NCI-H1092 treated with DMSO at 0.1 percent for 48 hours (cell line): ENCODE results near the gene TBC1D2B.
A peak's percentile ranks its signal among the peaks of the same experiment; 100 is the strongest.

Experiments
- DNase-seq: peaks from one replicate; lab custom pipeline; 2025; lab: John Stamatoyannopoulos, UW

TBC1D2B gene

DNA sequence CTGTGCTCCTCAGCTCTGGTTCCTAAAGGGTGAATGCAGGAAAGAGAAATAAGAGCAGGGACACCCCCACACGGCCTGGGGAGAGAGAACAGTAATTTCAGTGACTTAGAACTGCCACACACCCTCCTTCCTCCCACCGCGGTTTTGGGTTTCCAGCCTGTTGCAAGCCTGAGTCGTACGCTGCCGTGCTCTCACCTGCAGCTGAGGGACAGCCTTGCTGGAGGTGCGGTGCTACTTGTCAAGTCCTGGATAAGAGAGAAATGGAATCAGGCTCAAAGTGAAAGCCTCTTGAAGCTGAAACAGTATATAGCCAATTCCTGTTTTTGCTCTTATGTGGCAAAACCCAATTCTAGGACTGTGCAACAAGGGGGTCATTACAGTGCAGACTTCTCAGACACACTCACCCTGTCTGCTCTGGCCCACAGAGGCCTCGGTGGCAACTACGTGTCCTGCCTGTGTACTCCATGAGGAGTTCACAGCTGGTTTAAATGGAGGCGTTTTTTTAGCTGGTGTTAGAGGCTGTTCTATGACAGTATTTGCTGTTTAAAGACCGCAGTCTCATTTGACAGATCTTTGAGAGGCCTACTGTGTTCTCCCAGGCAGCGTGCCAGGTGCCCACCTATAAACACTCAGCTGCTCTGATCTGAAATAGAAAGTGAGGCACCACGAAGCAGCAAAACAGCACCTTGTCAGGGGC is 42.9 kb downstream of the TBC1D2B start:
- no peak for DNase-seq

DNA sequence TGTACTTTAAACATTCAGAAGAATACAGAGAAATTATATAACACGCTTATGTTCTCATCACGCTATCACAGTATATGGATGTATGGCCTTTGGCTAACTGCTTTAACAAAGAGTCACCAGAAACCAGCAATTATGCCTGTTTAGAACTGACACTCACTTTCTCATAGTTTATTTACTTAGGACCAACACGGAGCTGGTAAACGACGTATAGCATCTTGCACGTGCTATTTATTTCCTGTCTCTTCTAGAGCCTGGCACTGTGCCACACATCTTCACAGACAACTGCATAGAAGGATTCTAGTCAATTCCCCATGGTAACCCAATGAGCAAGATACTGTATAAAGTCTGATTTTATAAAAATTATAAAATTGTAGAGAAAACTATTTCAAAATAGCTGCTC is 43.6 kb downstream of the TBC1D2B start:
- no peak for DNase-seq

DNA sequence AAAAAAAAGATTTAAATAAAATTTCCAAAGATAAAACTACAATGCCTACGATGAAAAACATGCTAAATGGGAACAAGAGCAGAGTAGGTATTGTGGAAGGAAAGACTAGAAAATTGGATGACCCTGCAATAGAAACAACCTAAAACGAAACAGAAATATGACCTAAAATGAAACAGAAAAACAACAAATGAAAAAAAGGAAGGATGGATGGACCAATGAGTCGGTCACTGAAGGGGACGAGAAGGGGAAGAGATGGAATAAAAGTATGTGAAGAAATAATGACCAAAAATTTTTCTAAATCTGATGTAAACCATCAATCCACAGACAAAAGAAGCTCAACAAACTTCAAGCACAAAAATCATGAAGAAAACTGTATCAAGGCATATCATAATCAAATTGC is 44.8 kb downstream of the TBC1D2B start:
- DNase-seq, result no peak

DNA sequence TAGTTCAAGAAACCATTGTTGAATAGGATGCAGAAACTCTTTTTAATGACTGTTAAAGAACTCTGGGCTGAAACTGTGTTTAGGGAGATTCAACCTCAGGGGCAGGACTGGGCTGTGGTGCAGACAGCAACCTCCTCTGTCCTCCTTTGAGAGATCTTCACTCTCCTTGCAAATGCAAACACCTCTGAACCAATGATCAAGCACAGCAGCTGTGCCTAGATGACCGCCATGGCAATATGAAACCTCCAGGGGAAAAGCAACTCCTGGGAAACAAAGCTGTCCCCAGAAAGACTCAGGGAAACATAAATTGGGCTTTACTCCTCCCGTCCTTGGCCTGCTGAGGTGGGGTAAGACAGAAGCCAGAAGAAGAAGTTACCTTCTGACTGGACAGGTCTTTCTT is 52.6 kb downstream of the TBC1D2B start:
- DNase-seq, result no peak

DNA sequence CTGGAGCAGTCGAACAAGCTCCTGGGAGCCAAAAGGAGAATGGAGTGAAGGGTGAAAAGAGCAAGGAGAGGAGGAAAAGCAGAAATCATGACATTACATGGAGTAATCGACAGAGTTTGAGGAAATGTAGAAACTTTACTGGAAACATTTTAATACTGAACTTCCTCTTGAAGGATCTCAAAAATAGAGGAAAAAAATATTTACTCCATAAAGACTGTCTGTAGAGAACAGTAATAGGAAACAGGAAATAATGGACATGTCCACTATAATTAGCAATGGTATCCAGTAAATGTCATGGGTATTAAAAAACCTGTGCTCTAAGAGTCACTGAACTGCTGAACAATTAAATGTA is 53.0 kb downstream of the TBC1D2B start:
- no peak for DNase-seq

DNA sequence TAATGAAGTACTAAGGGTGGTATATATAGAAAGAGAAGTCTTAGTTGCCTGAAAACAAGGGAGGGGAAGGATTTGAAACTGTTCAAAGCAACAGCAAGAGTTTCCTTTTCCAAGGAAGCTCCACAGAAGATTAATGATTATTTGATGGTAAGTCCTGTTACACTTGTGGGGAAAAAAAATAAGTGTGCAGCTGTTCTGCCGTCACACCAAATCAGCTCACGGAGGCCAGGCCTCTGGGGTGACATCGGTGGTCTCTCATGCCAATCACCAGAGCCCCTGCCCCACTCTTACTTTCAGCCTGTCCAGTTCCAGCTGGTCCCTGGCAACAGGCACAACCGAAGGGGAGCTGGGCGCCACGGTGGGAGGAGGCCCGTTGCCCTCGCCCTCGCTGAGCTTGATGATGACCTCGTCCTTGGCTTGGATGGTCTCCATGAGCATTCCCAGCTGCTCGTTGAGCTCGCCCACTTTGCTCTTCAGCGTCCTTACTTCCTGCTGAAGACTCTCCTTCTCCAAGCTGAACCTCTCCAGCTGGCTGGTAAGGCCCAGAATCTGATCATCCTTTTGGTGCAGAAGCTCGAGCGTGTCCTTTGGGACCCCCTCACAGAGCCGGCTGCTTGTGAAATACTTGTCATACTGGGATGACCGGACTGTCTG is 53.5 kb downstream of the TBC1D2B start:
- no peak for DNase-seq

DNA sequence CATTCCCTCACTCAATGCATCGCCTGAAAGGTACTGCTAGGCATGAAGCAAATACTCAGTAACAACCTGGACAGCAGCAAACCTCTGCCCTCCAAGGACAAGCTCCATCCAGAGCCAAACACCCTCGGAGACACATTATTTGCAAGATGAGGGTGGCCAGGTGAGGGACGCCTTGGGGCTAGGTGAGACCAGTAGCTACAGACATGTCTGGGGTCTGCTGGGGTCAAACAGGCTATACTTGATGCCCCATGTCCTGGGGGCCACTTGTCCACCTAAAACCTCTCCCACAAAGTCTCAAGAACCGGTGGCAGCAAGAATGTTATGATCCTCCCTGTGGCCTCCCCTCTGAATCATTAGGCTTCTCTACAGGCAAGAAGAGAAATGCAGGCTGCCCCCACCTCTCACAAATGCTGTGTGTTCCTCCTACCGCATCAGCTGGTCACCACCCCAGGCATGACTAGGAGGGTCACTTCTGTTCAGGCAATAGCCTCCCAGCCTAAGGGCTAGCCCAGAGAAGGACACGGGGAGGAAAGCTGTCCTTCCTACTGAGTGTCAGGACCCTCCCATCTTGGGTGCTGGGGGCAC is 54.3 kb downstream of the TBC1D2B start:
- no peak for DNase-seq

DNA sequence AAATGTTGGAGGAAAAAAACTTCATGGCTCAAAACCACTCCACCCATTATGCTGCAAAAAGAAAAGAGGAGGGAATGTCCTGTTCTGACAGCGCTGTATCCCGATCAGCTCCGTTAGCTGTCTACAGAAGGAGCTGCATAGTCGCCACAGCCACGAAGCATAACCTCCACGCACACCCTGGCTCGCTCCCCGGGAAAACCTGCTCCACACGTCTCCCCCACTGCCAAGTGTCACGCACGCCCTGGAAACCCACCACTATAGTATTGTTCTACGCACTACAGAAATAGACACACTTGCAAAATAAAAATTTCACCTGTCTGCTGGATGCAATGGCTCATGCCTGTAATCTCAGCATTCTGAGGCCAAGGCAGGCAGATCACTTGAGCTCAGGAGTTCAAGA is 55.8 kb downstream of the TBC1D2B start:
- no peak for DNase-seq

DNA sequence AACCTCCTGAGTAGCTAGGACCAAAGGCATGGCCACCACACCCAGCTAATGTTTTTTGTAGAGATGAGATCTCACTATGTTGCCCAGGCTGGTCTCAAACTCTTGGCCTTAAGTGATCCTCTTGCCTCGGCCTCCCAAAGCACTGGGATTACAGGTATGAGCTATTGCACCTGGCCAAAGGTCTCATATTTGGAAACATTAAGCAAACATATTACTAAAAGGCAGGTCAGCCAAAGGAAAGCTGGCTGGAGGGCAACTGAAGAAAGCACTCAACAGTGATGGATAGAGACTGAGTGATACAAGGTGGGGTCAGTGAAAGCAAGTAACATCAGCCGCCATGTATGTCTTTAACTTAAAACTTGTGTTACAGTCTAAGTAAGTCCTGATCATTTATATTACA is 57.5 kb downstream of the TBC1D2B start:
- no peak for DNase-seq

DNA sequence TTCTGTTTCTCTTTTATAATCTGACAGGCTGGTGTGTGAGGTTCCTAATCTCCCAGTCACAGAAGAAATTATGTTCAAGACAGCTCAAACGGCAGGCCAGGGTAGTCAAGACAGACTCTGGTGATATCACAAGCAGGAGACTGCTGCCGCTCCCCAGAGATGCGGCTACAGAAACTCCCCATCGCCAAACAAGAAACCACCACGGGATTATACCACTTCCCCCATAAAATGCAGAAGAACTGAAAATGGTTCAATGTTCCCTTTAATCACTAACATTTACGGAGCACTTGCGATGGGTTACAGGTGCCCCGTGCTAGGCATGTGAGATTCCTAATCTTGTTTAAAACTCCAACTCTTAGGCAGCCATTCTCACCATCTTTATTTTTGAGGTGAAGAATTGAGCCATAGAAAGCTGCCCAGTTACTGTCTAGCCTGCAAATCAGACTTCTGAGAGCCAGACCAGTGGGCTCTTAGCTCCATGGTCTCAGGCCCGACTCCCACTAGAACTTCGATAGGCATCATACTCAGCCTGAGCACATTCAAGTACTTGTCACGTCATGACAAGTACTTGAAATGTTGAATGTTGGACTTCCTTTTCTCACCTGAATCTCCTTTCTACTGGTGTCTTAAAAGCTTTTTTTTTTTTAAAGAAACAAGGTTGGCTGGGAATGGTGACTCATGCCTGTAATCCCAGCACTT is 58.4 kb downstream of the TBC1D2B start:
- no peak for DNase-seq

DNA sequence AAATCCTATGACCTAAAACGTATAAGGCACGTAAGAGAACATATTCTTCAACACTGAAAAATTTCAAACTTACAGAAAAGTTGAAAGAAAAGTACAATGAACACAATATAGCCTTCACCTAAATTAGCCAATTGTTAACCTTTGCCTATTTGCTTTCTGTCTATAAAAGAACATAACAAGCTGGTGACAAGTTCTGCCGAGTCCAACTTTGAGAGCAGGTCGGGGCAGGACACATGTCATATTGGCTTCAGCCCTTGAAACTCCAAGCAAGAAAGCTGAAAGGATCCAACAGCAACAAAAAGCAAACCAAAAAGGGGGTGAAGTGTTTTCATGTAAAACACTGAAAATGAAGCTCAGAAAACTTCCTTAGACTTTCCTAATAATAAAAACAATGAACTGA is 59.1 kb downstream of the TBC1D2B start:
- DNase-seq, result no peak

DNA sequence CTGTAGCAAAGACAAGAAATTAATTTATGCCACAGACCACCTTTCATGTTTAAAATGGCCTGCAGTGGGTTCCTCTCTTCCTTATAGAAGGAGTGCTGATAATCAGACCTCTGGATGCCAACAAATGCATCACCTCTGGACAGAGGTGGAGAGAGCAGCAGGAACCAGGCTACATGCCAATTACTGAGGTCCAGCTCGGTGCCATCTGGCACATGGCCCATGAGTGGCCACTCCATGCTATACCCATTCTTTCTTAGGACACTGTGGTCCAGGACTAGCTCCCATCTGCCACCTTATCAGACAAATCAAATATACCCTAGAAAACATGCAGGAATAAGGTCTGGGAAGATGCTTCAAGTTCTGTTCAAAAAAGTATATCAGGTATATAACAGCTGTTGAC is 60.7 kb downstream of the TBC1D2B start:
- no peak for DNase-seq

DNA sequence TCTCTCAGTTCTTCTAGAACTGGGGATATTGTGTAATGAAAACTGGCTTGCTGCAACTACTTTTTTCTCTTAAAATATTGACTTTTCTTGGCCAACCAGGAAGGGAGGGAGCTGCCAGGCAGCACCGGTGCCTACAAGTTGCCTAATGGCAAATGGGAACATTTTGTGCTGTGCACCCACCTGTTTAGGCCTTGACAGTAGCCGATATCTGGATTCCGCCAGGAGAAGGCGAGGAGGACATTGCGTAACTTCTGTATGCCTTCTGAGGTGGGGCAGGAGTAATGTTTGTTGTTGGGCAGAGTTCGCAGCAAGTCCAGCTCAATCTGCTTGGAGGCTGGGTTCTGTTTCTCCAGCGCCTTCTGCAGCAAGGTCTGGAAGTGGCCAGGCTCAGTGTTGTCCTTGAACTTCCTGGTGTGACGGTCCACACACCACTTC is 64.9 kb downstream of the TBC1D2B start:
- no peak for DNase-seq

DNA sequence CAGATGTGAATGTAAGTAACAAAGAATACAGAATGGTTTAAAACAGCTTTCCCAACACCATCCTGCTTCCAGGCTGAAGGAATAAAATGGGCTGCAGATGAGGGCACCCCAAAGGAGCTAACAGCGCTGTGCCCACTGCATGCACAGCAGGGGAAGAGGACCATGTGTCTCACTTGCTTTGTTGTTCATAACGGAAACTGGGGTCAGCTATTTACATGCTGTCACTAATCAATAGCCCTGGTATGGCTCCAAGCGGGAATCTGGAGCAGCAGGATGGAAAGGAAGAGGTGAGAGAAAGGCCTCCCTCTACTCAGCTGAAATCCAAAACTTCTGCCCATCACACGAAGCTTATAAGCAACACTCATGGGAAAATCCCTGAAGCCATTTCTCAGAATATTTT is 67.4 kb downstream of the TBC1D2B start:
- DNase-seq, result no peak

DNA sequence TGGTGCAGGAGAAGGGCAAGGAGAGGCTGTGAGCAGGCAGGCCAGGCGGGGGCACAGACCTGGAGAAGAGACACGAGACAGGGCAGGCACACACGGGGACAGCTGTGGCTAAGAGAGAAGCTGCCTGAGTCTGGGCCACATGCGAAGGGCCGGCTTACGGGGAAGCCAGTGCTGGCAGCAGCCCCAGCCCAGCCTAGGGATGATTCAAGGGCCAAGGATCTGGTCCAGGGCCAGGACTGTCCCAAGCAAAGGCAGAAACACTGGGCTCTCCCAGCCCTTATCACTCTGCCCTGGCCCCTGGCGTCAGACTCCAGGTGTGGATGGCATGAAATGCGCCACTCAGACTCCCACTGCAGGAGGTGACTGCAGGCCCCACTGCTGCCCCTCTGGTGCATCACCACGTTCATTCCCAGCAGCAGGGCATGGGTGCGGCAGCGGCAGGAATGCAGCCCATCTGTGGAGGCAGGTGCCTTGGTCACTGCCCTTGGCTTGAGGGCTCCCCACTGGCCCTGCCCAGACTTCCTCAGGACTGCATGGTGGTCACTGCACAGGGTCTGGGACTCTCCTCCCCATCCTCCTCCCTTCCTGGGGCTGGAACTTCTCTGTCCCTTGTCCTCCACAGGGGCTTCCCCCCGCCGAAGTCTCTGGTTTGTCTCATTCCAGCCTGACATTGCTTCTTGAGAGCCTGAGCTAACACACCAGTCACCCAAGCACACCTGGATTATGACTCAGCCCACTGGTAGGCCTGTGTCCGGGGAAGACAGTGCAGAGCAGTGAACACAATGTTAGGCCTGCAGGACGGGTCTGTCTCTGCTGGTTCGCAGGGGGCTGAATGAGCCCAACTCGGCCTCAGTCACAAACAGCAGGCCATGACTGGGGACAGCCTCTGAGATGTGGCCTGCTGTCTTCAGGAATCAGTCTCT is 69.3 kb downstream of the TBC1D2B start:
- DNase-seq, result no peak

DNA sequence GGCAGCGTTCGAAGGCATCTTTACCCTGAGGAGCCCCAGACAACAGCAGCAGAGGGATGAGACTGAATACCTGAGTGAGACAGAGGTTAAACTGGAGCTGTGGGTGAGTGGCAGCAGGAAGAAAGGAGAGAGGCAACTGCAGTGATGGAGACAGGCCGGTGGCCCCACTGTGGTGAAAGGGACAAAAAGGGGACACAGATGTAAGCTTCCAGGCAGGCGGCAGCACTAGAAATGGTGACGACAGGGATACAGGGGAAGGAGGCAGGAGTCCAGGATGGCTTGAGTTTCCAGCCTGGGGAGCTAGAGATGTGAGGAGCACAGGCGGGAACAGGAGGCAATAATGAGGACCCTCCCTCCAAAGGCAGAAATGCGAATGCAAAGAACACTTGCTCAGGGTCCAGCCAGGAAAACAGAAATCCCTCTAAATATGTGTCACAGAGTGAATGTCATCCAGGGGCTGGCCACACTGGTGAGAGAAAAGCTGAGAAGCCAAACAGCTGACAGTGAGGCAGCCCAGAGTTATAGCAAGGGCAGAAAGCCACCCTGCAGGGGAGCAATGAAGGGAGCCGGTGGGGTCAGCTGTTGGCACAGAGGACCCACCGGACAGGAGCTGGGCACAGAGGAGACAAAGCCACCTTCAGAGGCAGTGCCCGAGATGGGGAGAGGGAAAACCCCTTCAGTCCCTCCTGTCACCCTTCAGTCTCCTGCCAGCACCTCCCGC is 70.1 kb downstream of the TBC1D2B start:
- no peak for DNase-seq

DNA sequence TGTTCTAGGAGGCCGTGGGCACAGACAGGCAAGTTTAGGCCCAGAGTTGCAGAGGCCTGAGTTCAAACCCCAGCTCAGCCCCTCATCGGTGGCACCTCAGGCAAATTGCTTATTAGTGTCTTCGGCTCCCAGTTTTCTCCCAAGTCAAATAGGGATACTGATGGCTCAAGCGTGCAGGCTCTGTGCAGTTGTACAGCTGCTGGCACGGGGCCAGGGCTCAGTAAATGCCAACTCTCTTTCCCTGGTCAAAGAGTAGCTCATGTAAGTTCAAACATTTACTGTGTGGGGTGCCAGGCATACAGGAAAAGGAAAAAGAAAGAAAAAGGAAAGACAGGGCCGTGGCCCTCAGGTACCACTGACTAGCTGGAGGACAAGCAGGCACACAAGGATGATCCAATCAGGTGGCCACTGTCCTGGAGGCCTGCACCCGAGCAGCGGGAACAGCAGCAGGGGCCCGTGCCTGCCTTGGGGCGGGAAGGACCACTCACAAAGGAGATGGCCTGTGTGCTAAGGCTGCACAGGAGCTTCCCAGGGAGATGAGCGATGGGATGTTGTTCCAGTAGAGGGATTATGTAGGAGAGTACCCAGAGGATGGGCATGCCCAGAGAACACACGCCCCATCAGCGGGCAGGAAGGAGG is 70.8 kb downstream of the TBC1D2B start:
- no peak for DNase-seq

DNA sequence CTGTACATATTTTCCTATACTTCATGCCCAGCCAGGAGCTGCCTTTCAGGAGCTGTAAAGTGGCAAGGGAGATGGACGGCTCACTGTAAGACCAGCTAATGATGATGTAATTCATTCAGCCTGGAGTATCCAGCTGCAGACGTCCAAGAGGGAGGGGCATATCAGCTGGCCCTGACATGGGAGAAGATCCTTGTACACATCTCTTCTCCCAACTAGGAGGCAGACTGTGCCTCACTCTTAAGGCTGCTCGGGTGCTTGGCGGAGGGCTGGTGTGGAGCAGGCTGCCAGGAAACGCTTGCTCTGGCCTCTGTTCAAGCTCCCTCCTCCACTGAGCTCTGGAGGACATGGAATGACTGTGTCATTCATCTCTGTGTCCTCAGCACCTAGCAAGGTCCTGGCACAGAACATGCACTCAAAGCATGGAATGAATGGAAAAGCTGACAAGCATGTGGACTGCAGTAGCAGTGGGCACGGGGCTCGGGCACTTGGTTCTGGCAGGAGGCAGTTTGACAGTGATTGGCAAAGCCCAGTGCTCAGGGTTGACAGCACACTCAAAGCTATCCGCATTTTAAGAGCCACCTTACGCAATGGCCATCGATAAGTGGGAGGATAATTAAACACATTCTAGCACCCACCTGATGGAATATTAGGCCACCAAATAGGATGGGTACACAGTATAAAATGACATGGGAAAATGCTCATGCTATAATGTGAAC is 72.4 kb downstream of the TBC1D2B start:
- DNase-seq, result peak; percentile 83

DNA sequence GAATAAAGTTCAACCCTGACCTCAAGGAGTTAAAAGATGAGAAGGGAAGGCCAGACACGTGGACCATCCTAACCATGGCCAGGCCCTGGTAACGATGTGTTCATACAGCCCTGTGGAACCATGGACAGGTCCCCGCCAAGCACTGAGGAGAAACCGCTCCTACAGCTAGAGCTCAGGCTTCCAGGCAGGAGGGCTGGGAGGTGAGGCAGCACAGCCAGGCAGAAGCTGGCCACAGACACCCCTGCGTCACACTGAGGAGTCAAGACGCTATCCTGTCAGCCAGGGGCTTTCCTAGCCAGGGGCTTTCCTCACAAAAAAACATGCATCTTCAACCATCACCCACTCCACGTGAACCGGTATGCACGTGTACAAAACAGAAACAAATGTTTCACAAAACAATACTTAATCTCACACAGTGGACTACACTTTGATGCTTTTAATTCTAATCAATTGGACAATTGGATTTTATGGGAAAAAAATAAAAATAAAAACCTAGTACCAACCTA is 73.2 kb downstream of the TBC1D2B start:
- DNase-seq, result no peak

DNA sequence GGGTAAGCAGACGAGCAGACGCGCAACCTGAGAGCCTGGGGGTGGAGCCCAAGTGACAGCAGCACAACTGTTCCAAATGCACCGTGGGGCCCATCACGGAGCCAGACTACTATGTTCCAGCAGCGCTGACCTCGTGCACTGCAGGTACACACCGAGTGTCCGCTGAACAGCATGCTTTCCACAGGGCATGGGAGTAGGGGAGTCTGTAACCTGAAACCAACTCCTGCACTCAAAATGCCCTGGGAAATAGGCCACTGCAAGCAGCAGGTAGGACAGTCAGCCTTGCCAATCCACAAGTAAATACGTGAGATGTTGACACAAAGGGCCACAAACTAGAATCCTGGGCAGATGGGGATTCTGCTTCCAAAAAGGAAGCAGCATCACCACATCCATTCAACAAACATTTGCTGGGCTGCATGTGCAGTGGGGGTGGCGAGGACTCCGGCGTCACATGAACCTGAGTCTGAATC is 73.9 kb downstream of the TBC1D2B start:
- DNase-seq, result peak; percentile 92
